Measurements from ENCODE around the gene MTIF2. TPM values are rescaled to one million over a fixed set of nuclear protein-coding genes. Genes with fewer than 3 reads are reported as not detected.

MTIF2 gene
- total RNA-seq, 1 donor from 2014 or later: 23.1 TPM

DNA sequence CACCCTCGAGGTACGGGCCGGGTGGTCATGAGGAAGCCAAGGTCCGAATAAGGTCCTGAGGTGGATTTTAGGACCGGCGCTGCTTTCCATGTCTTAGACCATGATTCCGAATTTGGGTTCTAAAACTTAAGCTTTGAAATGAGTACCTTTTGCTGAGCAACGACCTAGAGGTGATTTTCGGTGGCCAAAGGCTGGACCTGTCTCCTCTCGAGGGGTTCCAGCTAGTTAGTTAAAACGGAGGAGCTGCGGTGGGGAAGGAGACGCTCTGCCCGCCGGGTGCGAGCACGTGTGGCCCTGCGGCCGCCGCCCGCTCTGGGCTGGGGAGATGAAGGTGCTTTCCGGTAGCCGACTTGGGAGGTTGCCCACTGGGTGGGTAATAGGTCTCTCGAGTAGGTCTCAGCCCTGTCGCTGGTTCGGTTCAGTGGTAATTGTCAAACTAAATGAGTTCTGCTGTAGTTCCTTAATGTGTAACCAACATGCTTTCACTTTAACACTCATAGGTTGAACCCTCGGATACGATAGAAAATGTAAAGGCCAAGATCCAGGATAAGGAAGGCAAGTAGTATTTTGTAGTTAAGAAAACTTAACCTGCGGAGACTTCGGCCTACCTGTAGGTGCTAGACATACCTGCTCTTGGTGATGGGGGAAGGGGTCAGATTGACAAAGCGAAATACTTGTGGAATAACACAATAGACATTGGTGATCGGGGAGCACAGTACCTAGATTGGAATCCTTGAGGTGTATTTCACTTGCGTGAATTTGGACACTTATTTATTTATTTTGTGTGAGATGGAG lies 36.0 kb downstream of the MTIF2 start:
- peaks cover 35% of the 10 kb centered on the region for H3K36me3 ChIP-seq (ENCODE audit: insufficient read depth, low read length)
- peak overlapping the region; percentile 95 for H3K4me3 Mint-ChIP-seq (ENCODE audit: unreplicated experiment)
- H3K27me3 Mint-ChIP-seq (ENCODE audit: low read depth, unreplicated experiment): no peaks in the 10 kb centered on the region
- H3K4me1 Mint-ChIP-seq (ENCODE audit: low read depth, unreplicated experiment): peaks cover 31% of the 10 kb centered on the region
- peak overlapping the region; percentile 99 for H3K27ac ChIP-seq (ENCODE audit: low read depth, low read length)
- H3K9me3 Mint-ChIP-seq (ENCODE audit: unreplicated experiment): no peaks in the 10 kb centered on the region
- peak overlapping the region; percentile 97 for H3K4me3 ChIP-seq (ENCODE audit: insufficient read depth, low read depth, low read length)
- peaks cover 20% of the 10 kb centered on the region for H3K36me3 Mint-ChIP-seq (ENCODE audit: low read depth, unreplicated experiment)
- peak overlapping the region; percentile 96 for H3K27ac Mint-ChIP-seq (ENCODE audit: unreplicated experiment)
- H2AFZ ChIP-seq (ENCODE audit: low read depth, low read length): peak overlapping the region; percentile 96
- peaks cover 14% of the 10 kb centered on the region for H3K4me1 ChIP-seq (ENCODE audit: insufficient read depth, low read length)
- no peaks in the 10 kb centered on the region for H3K27me3 ChIP-seq (ENCODE audit: insufficient read depth, low read length)
- TF ChIP-seq, protein P1, sequence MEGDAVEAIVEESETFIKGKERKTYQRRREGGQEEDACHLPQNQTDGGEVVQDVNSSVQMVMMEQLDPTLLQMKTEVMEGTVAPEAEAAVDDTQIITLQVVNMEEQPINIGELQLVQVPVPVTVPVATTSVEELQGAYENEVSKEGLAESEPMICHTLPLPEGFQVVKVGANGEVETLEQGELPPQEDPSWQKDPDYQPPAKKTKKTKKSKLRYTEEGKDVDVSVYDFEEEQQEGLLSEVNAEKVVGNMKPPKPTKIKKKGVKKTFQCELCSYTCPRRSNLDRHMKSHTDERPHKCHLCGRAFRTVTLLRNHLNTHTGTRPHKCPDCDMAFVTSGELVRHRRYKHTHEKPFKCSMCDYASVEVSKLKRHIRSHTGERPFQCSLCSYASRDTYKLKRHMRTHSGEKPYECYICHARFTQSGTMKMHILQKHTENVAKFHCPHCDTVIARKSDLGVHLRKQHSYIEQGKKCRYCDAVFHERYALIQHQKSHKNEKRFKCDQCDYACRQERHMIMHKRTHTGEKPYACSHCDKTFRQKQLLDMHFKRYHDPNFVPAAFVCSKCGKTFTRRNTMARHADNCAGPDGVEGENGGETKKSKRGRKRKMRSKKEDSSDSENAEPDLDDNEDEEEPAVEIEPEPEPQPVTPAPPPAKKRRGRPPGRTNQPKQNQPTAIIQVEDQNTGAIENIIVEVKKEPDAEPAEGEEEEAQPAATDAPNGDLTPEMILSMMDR (IDR thresholded peaks at IDR 0.05; ENCODE audit: insufficient read depth, low read depth, low read length): no peak
- no peaks in the 10 kb centered on the region for H3K9me3 ChIP-seq (ENCODE audit: insufficient read depth, low read depth, low read length)
- DNase-seq (ENCODE audit: low read depth) (peak; percentile 10), FAIRE-seq (no peak)
- H4K20me1 ChIP-seq (ENCODE audit: insufficient read depth, low read length): peaks cover 44% of the 10 kb centered on the region
- H3K79me2 ChIP-seq (ENCODE audit: insufficient read depth, low read length): peaks cover 73% of the 10 kb centered on the region
- H3K4me2 ChIP-seq (ENCODE audit: low read length): peak overlapping the region; percentile 93
- H3K9ac ChIP-seq (ENCODE audit: low read length): peak overlapping the region; percentile 98

- TF ChIP-seq EZH2 (IDR thresholded peaks at IDR 0.05; ENCODE audit: insufficient read depth, low read length): no peak
- TF ChIP-seq, protein P1 (IDR thresholded peaks at IDR 0.05; ENCODE audit: insufficient read depth, low read depth, low read length): no peak
- H3K4me3 Mint-ChIP-seq (ENCODE audit: unreplicated experiment): peak within 1 kb of the TSS; percentile 95
These were observed 36.8 kb downstream of the MTIF2 start, which contains the start of the genes CLHC1 and RPS27A for GRCh38 chr2:55232084-55232862. Gene CLHC1 (minus strand): TSS chr2:55232293. CDS start chr2:55222411, 9,882 bp downstream. Gene RPS27A (plus strand): TSS chr2:55232688. CDS start chr2:55232825, 137 bp downstream.

More at GRCh38 chr2:55232084-55232862, 36.8 kb downstream of the MTIF2 start, which contains the start of the genes CLHC1 and RPS27A:
- peak within 1 kb of the TSS; percentile 97 for H3K4me3 ChIP-seq (ENCODE audit: insufficient read depth, low read depth, low read length)
- H3K79me2 ChIP-seq (ENCODE audit: insufficient read depth, low read length): peaks cover 78% of the 10 kb centered on the region
- Mint-ChIP-seq H3K9me3 (ENCODE audit: unreplicated experiment) (no peaks in the 10 kb centered on the region), H3K27me3 (ENCODE audit: low read depth, unreplicated experiment) (no peaks in the 10 kb centered on the region), H3K27ac (ENCODE audit: unreplicated experiment) (peak within 1 kb of the TSS; percentile 96), H3K36me3 (ENCODE audit: low read depth, unreplicated experiment) (peaks cover 20% of the 10 kb centered on the region), H3K4me1 (ENCODE audit: low read depth, unreplicated experiment) (peaks cover 35% of the 10 kb centered on the region)
- peaks cover 34% of the 10 kb centered on the region for H3K36me3 ChIP-seq (ENCODE audit: insufficient read depth, low read length)
- DNase-seq (ENCODE audit: low read depth) (peak; percentile 98), FAIRE-seq (peak; percentile 73)
- peak within 1 kb of the TSS; percentile 93 for H3K4me2 ChIP-seq (ENCODE audit: low read length)
- peaks cover 44% of the 10 kb centered on the region for H4K20me1 ChIP-seq (ENCODE audit: insufficient read depth, low read length)
- peak within 1 kb of the TSS; percentile 99 for H3K27ac ChIP-seq (ENCODE audit: low read depth, low read length)
- H3K4me1 ChIP-seq (ENCODE audit: insufficient read depth, low read length): peaks cover 14% of the 10 kb centered on the region
- H3K9ac ChIP-seq (ENCODE audit: low read length): peak within 1 kb of the TSS; percentile 98
- H3K9me3 ChIP-seq (ENCODE audit: insufficient read depth, low read depth, low read length): no peaks in the 10 kb centered on the region
- H2AFZ ChIP-seq (ENCODE audit: low read depth, low read length): peak within 1 kb of the TSS; percentile 96
- H3K27me3 ChIP-seq (ENCODE audit: insufficient read depth, low read length): no peaks in the 10 kb centered on the region
